ENCODE measurements around the gene MYRIP.

The MYRIP gene

DNA sequence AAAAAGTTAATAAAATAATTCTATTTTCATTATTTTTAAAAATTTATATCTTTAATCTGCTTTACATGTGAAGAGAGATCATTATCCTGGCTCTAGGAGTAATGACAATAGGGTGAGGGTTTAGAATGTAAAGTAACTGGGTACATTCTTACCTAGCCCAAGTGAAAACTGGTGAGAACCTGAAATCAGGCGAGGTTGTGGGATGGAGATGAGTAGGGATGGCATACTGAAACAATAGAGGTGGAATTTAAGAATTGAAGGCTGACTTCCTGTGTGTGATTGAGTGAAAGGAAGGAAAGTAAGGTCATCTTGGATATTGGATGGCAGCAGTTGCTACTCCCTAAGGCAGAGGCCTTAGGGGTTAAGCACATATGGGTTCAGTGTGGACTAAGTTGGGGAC, 82.7 kb downstream of the MYRIP start:
- H3K4me3 ChIP-seq (ENCODE audit: low read depth, low read length): no peak overlapping the region
- TF ChIP-seq, protein P1, sequence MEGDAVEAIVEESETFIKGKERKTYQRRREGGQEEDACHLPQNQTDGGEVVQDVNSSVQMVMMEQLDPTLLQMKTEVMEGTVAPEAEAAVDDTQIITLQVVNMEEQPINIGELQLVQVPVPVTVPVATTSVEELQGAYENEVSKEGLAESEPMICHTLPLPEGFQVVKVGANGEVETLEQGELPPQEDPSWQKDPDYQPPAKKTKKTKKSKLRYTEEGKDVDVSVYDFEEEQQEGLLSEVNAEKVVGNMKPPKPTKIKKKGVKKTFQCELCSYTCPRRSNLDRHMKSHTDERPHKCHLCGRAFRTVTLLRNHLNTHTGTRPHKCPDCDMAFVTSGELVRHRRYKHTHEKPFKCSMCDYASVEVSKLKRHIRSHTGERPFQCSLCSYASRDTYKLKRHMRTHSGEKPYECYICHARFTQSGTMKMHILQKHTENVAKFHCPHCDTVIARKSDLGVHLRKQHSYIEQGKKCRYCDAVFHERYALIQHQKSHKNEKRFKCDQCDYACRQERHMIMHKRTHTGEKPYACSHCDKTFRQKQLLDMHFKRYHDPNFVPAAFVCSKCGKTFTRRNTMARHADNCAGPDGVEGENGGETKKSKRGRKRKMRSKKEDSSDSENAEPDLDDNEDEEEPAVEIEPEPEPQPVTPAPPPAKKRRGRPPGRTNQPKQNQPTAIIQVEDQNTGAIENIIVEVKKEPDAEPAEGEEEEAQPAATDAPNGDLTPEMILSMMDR (IDR thresholded peaks at IDR 0.05; ENCODE audit: insufficient read depth, low read depth, low read length, missing control alignments): no peak
- no peak for DNase-seq (ENCODE audit: low read depth)

DNA sequence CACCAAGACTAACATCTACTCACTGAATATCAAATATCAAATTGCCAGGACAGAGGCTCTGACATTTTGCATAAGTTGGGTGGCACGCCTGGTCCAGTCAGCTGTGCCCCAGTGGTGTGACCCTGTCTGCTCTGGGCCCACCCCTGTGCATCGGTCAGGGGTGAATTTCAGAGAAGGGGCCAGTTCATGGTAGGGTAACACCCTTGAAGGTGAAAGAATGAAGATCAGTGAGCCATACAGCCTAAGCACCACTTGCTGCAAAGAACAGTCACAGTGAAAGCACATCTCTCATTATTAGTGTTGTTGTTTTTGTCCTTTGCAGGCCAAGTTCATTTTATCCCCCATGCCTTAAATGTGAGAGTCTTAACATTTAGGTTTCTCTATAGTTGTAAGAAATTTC, 86.8 kb downstream of the MYRIP start:
- TF ChIP-seq, protein P1 (IDR thresholded peaks at IDR 0.05; ENCODE audit: insufficient read depth, low read depth, low read length, missing control alignments): no peak
- H3K4me3 ChIP-seq (ENCODE audit: low read depth, low read length): no peak overlapping the region
- no peak for DNase-seq (ENCODE audit: low read depth)

DNA sequence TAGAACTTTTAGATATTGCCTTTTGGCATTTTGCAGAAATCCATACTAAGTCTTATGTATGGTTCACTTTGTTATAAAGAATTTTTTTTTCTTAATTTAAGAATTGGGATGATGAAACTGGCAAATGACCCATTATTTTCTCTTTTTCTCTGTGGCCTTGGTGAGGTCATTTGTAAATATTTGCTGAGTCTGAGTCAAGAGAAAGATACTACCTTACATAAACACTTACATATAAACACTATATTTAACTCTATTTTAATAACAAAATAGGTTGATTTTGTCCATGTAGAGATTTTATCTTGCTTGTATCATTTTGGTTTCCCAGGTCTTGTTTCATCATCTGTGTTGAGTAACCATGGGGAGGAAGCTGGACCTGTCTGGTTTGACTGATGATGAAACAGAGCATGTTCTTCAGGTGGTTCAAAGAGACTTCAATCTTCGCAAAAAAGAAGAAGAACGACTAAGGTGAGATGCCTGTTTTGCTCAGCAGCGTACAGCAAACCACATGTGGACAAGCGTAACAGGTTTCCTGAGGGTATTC, 91.1 kb downstream of the MYRIP start:
- no peak overlapping the region for H3K4me3 ChIP-seq (ENCODE audit: low read depth, low read length)
- no peak for DNase-seq (ENCODE audit: low read depth)
- TF ChIP-seq, protein P1 (IDR thresholded peaks at IDR 0.05; ENCODE audit: insufficient read depth, low read depth, low read length, missing control alignments): no peak

DNA sequence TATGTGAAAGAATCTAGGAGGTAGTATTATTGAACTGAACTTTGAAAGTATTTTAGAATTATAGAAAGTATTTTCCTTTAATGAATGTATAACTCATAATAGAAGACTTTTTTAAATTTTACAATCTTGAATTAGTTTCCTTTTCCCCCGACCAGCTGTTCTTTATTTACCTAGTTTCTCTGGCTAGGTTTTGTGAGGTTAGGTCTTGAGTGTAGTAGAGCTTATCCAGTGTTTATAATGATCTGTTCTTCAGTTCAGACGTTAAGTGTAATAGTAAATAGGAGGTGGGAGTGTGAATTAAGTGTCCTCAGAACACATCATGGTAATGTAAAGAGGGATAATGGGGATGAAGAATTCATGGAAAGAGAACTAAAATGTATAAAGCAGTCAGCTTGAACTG, 93.8 kb downstream of the MYRIP start:
- DNase-seq (ENCODE audit: low read depth): no peak
- TF ChIP-seq, protein P1 (IDR thresholded peaks at IDR 0.05; ENCODE audit: insufficient read depth, low read depth, low read length, missing control alignments): no peak
- H3K4me3 ChIP-seq (ENCODE audit: low read depth, low read length): no peak overlapping the region

DNA sequence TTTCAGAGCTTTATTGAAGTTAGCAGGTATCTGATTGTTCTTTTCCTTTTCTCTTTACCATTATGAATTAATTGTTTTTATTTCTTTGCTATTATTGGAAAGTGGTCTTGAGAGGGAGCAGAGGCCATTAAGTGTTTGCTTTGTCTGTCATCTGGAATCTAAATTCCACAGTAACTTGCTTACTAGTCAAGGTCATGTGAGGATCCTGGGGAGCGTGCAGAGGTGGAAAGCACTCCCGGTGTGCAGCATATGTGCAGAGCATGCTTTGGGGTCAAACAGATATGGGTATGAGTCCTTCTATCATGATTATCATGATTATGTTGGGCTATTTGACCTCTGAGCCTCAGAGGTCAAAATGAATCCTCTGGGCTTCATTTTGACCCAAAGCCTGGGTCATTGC, 96.4 kb downstream of the MYRIP start:
- no peak for DNase-seq (ENCODE audit: low read depth)
- TF ChIP-seq, protein P1 (IDR thresholded peaks at IDR 0.05; ENCODE audit: insufficient read depth, low read depth, low read length, missing control alignments): no peak
- H3K4me3 ChIP-seq (ENCODE audit: low read depth, low read length): no peak overlapping the region

DNA sequence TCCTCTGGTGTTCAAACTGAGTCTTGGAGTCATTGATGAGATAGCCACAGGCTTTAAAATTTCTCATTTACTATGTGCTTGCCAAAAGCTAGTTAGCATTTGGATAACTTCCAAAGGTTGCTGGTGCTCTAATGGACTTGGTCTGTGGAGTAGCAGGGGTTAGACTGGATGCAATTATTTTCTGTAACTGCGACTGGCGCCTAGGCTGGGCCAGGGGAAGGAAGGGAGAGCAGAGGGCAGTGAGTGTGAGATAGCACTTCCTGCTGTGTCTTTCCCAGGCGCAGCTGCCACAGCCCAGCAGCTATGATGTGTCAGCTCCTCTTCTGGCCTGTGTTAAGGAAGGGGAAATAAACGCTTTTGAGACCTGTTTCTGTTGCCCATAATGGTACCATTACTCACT, 98.6 kb downstream of the MYRIP start:
- DNase-seq (ENCODE audit: low read depth): no peak
- H3K4me3 ChIP-seq (ENCODE audit: low read depth, low read length): no peak overlapping the region
- TF ChIP-seq, protein P1 (IDR thresholded peaks at IDR 0.05; ENCODE audit: insufficient read depth, low read depth, low read length, missing control alignments): no peak

DNA sequence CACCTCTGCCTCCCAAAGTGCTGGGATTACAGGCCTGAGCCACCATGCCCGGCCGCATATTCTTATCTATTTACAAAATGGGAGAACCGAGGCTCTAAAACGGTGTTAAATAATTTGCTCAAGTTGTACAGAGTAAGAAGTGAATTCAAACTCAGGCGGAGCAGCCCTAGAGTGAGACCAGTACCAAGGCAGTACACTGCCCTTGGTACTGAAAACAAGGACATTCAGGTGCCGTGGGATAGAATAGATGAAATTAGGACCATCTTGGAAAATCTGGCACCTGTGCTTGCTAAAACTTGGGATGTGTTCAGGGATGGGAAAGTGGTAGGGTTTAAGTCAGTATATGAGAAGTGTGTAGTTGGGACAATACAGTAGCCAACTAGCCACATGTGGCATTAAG, 100.7 kb downstream of the MYRIP start:
- H3K4me3 ChIP-seq (ENCODE audit: low read depth, low read length): no peak overlapping the region
- DNase-seq (ENCODE audit: low read depth): no peak
- TF ChIP-seq, protein P1 (IDR thresholded peaks at IDR 0.05; ENCODE audit: insufficient read depth, low read depth, low read length, missing control alignments): no peak

Measured in GM12865 (cell line).